ENCODE results near the gene SLC32A1. TPM values are rescaled to one million over a fixed set of nuclear protein-coding genes. Genes with fewer than 3 reads are reported as not detected.

Gene SLC32A1
- total and polyA plus RNA-seq, 2 donors (not counting 3 experiments of a cell fraction or from before 2014, with no cell fraction given) = 0.04 TPM; not detected in 1

DNA sequence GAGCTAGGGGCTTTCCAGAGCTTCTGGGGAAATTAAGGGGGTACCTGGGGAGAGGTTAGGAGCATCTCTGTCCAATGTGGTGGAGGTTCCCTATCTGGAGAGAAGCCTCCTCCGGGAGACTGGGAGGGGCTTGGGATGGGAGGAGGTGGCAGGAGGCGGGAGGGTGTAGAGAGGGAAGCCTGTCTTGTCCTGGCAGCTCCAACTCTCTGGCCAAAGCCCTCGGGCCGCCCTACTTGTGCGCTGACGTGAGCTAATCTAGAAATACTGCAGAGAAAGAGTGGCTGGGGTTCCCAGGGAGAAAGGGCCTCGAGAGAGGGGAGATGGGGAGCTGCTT is 1.6 kb upstream of the SLC32A1 start:
- dilution Hi-C loops (cut with MboI; ENCODE audit: extremely low pct_ligation_motif_present, low sequenced_read_pairs) (no loop called here), intact Hi-C loops (cut with micrococcal nuclease) (no loop called here)
- POLR2A ChIA-PET = no interaction called here
- Histone ChIP-seq H2AFZ (ENCODE audit: low read depth, low read length) (no peak overlapping the region), H3K27ac (ENCODE audit: insufficient read depth, low read depth, low read length) (no peak overlapping the region), H3K9me3 (replicated peaks; ENCODE audit: control insufficient read depth, insufficient read depth, low read length) (no peaks in the 10 kb centered on the region), H3K9me1 (replicated peaks; ENCODE audit: control insufficient read depth, extremely low read depth, insufficient read depth, low read length) (no peaks in the 10 kb centered on the region), H4K20me1 (replicated peaks; ENCODE audit: control insufficient read depth, extremely low read depth, insufficient read depth, low read length) (no peaks in the 10 kb centered on the region), H3K4me1 (ENCODE audit: control insufficient read depth, extremely low read depth, insufficient read depth, low read length) (no peaks in the 10 kb centered on the region), H3K4me2 (ENCODE audit: insufficient read depth, low read length) (no peak overlapping the region), H3K36me3 (ENCODE audit: control insufficient read depth in 2 of 2, extremely low read depth in 1 of 2, insufficient read depth in 2 of 2, low read length in 2 of 2) (no peaks in the 10 kb centered on the region), H3K79me2 (ENCODE audit: control insufficient read depth, insufficient read depth, low read length) (no peaks in the 10 kb centered on the region), H3K9ac (replicated peaks; ENCODE audit: extremely low read depth, insufficient read depth, low read length) (no peak overlapping the region), H3K27me3 (ENCODE audit: control insufficient read depth in 2 of 2, insufficient read depth in 2 of 2, low read length in 2 of 2) (peaks cover 92 to 98% of the 10 kb centered on the region in 2 experiments), H3K4me3 (replicated peaks in 1 of 3; ENCODE audit: insufficient read depth in 1 of 3, low read depth in 1 of 3, low read length in 3 of 3) (no peak overlapping the region)
- DNase-seq (ENCODE audit: low read depth, low spot score) (no peak), FAIRE-seq (no peak)
- TF ChIP-seq POLR2A (IDR thresholded peaks at IDR 0.05; ENCODE audit: low read depth, low read length) (no peak), POLR2AphosphoS5 (IDR thresholded peaks at IDR 0.05; ENCODE audit: insufficient read depth, low read depth, low read length) (no peak), CTCF (IDR thresholded peaks at IDR 0.05; ENCODE audit: extremely low read depth in 1 of 2, insufficient read depth in 1 of 2, low read depth in 1 of 2, low read length in 2 of 2) (no peak), EZH2 (IDR thresholded peaks at IDR 0.05; ENCODE audit: borderline replicate concordance, low read depth, low read length, severe bottlenecking) (no peak), MYC (IDR thresholded peaks at IDR 0.05; ENCODE audit: low read depth, low read length) (no peak), JUN (IDR thresholded peaks at IDR 0.05; ENCODE audit: borderline replicate concordance, insufficient read depth, insufficient read length, low read depth) (no peak), GATA2 (IDR thresholded peaks at IDR 0.05; ENCODE audit: insufficient read depth, insufficient read length, low read depth, low read length) (no peak), FOS (IDR thresholded peaks at IDR 0.05; ENCODE audit: borderline replicate concordance, insufficient read depth, low read length) (no peak)
- TF ChIP-seq, protein P1, sequence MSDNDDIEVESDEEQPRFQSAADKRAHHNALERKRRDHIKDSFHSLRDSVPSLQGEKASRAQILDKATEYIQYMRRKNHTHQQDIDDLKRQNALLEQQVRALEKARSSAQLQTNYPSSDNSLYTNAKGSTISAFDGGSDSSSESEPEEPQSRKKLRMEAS (IDR thresholded peaks at IDR 0.05; ENCODE audit: insufficient read depth, insufficient read length) = no peak
- CTCF ChIA-PET = interaction anchor here (0.6 to 1.5 kb wide), 3 partner anchors 8 to 154 kb away, joined by 3 to 4 read pairs (median 3); no protein-coding TSS in a partner anchor
- BruUV-seq (replicated peaks) = no TSS peak

Data from endothelial cell of umbilical vein (primary cell).